GM12878 (cell line): ENCODE measurements around the gene F12. TPM values are rescaled to one million over a fixed set of nuclear protein-coding genes. Genes with fewer than 3 reads are reported as not detected.
"Not testable (repeated sequence)": the region's sequence is repeated elsewhere in the genome, so short reads cannot be mapped to it uniquely, and the experiment has no call there.

Experiments
- ATAC-seq: fragments of 200-7000 bp; cut with Tn5 transposase; 3 replicates; pipeline ENCODE4 v1.9.1; 2020; ENCODE audit warnings: mild to moderate bottlenecking, moderate library complexity
- BruUV-seq: library from RNA; stranded (reverse); fragments of 400-500 nt; replicated peaks from 2 replicates; lab custom pipeline; 2021; lab: Mats Ljungman, UMichigan
- CTCF ChIA-PET: fragments of 300-600 bp; sonication (Branson Sonifier 250); formaldehyde crosslinking; extraction: SDS; loops from one replicate; lab custom pipeline; 2021; ENCODE audit warnings: inconsistent platforms; lab: Yijun Ruan, JAX
- POLR2A ChIA-PET: fragments of 350-600 bp; formaldehyde crosslinking; extraction: SDS; loops from one replicate; lab custom pipeline; 2021; ENCODE audit warnings: inconsistent platforms; lab: Charles Lee
- RAD21 ChIA-PET: fragments of 300-600 bp; sonication (Branson Sonifier 250); formaldehyde crosslinking; loops from one replicate; lab custom pipeline; 2023; ENCODE audit warnings: antibody characterized with exemption; ENCODE audit not compliant: unreplicated experiment; lab: Charles Lee
- SMC1A ChIA-PET: fragments of 300-600 bp; sonication (Branson Sonifier 250); formaldehyde crosslinking; loops from one replicate; lab custom pipeline; 2023; ENCODE audit not compliant: unreplicated experiment, uncharacterized antibody; lab: Charles Lee
- DNase-seq: peaks from one replicate; pipeline ENCODE4 v3.0.0-alpha.2; 2011; ENCODE audit warnings: low read depth, low spot score
- FAIRE-seq: peaks from 3 replicates; lab custom pipeline; 2011; peaks lifted over from hg19 to GRCh38; lab: Jason Lieb, UNC
- H2AFZ ChIP-seq: 2 replicates; pipeline ENCODE4 v1.6.0; 2011; ENCODE audit warnings: low read depth, low read length, control low read depth; ENCODE audit not compliant: control insufficient read depth
- H3K27ac ChIP-seq: 2 replicates; pipeline ENCODE4 v1.5.1; 2011; ENCODE audit warnings: control low read depth; ENCODE audit not compliant: control insufficient read depth, insufficient read depth
- H3K27me3 ChIP-seq, 2 experiments: replicated peaks in 1 of 2; 2 replicates each; pipeline versions ENCODE4 v1.6.0 to v1.6.1; 2011; ENCODE audit warnings: low read length in 1 of 2; ENCODE audit not compliant: control insufficient read depth in 2 of 2, insufficient read depth in 2 of 2
- H3K36me3 ChIP-seq, 2 experiments: 2 replicates each; pipeline ENCODE4 v1.5.1; 2011; ENCODE audit warnings: low read length in 1 of 2; ENCODE audit not compliant: control insufficient read depth in 2 of 2, insufficient read depth in 2 of 2
- H3K4me1 ChIP-seq: 2 replicates; pipeline ENCODE4 v1.6.1; 2011; ENCODE audit warnings: mild to moderate bottlenecking, low read length, moderate library complexity, mixed read lengths; ENCODE audit not compliant: control insufficient read depth, insufficient read depth
- H3K4me2 ChIP-seq: 2 replicates; pipeline ENCODE4 v1.6.0; 2011; ENCODE audit warnings: control low read depth; ENCODE audit not compliant: control insufficient read depth, insufficient read depth
- H3K4me3 ChIP-seq: fragments of 200-600 bp; sonication (generic); 2 replicates; pipeline ENCODE4 v1.5.1; 2016
- H3K79me2 ChIP-seq: 2 replicates; pipeline ENCODE4 v1.6.0; 2011; ENCODE audit warnings: low read length; ENCODE audit not compliant: control insufficient read depth, insufficient read depth
- H3K9ac ChIP-seq: 2 replicates; pipeline ENCODE4 v1.8.0; 2011; ENCODE audit warnings: low read length, control low read depth, mixed read lengths; ENCODE audit not compliant: control insufficient read depth, insufficient read depth
- H3K9me3 ChIP-seq: replicated peaks from 3 replicates; pipeline ENCODE4 v1.5.1; 2011; ENCODE audit warnings: mild to moderate bottlenecking, low read length; ENCODE audit not compliant: control insufficient read depth, insufficient read depth
- H4K20me1 ChIP-seq: 2 replicates; pipeline ENCODE4 v1.6.0; 2011; ENCODE audit not compliant: control insufficient read depth, insufficient read depth
- CEBPB ChIP-seq, 2 experiments: fragments of 150-350 bp in 1 of 2; IDR thresholded peaks; 2 replicates each; pipeline ENCODE4 v1.6.1; 2012 to 2014; ENCODE audit warnings: low read depth in 2 of 2, low read length in 2 of 2, borderline replicate concordance in 1 of 2, inconsistent platforms in 1 of 2
- CHD2 ChIP-seq: IDR thresholded peaks from 2 replicates; pipeline ENCODE4 v1.6.1; 2011; ENCODE audit warnings: low read depth, low read length, improper control_type of control experiment, borderline replicate concordance
- EED ChIP-seq: sonication (generic); IDR thresholded peaks from 2 replicates; pipeline ENCODE4 v1.6.1; 2016; ENCODE audit warnings: antibody characterized with exemption, low read depth
- PAX5 ChIP-seq: IDR thresholded peaks from 2 replicates; pipeline ENCODE4 v1.6.1; 2011; ENCODE audit warnings: low read depth, low read length, borderline replicate concordance
- PAX8 ChIP-seq: fragments of 450-650 bp; IDR thresholded peaks from 2 replicates; pipeline ENCODE4 v1.6.1; 2017; ENCODE audit warnings: mild to moderate bottlenecking, moderate library complexity
- TCF12 ChIP-seq: IDR thresholded peaks from 2 replicates; pipeline ENCODE4 v1.6.1; 2011; ENCODE audit warnings: low read depth, mild to moderate bottlenecking, low read length
- ZNF217 ChIP-seq: fragments of 450-650 bp; IDR thresholded peaks from 2 replicates; pipeline ENCODE4 v1.6.1; 2017; ENCODE audit warnings: antibody characterized with exemption, mild to moderate bottlenecking
- WGBS: methylation state at CpG from one replicate; pipeline ENCODE4 v1.1.6; 2016; ENCODE audit warnings: low lambda C conversion rate; ENCODE audit not compliant: insufficient replicate concordance, insufficient coverage; ENCODE audit errors: missing lambda C conversion rate; 5-methylcytosine and 5-hydroxymethylcytosine counted together
- in situ Hi-C: fragments of 300-500 bp; cut with MboI; formaldehyde crosslinking; loops from 9 replicates; pipeline ENCODE4 v1.14.3; 2018; ENCODE audit warnings: mixed read lengths
- intact Hi-C: fragments of 100-400 bp; cut with micrococcal nuclease; formaldehyde crosslinking; loops from one replicate; pipeline ENCODE4 v1.14.2; 2022; ENCODE audit not compliant: unreplicated experiment
- polyA plus RNA-seq, 11 experiments: library from polyadenylated mRNA; depleted of rRNA in 4 of 11; unstranded in 6 of 11; stranded (reverse) in 5 of 11; fragments of >200 nt; fragmentation: Nextera tagmentation in 4 of 11; fragmentation: Illumina TruSeq in 1 of 11; extraction: Ambion mirVana in 4 of 11; extraction: Trizol in 1 of 11; gene quantifications; 1 replicate in 1 of 11; 2 replicates in 10 of 11; pipeline versions ENCODE4 v1.2.1 to v1.2.3, GENCODE V29; 2011 to 2016; ENCODE audit warnings: inconsistent platforms in 2 of 11, missing spikeins in 2 of 11, low read depth in 1 of 11
- total RNA-seq, 4 experiments: library from RNA; depleted of rRNA in 3 of 4; stranded (reverse); fragments of >200 nt in 3 of 4; fragmentation: Illumina TruSeq in 1 of 4; extraction: Trizol in 1 of 4; gene quantifications; 2 replicates each; pipeline versions ENCODE4 v1.2.1 to v1.2.3, GENCODE V29; 2013 to 2021
- TF ChIP-seq, protein P1 (sequence below), 3 experiments: IDR thresholded peaks in 2 of 3; conservative IDR thresholded peaks in 1 of 3; 2 replicates each; pipeline ENCODE4 v1.5.1; 2011; ENCODE audit warnings: low read depth in 3 of 3, low read length in 3 of 3, mild to moderate bottlenecking in 3 of 3, control low read depth in 2 of 3, moderate library complexity in 2 of 3, inconsistent platforms in 1 of 3, mixed read lengths in 1 of 3; ENCODE audit not compliant: control insufficient read depth in 2 of 3, insufficient read depth in 1 of 3; ENCODE audit errors: extremely low read depth in 1 of 3

The F12 gene
- total and polyA plus RNA-seq, 10 of the 15 experiments (the other 5 are each of a cell fraction or from before 2014, with no cell fraction given) = 0.25 to 11.3 (median 5.5) TPM

DNA sequence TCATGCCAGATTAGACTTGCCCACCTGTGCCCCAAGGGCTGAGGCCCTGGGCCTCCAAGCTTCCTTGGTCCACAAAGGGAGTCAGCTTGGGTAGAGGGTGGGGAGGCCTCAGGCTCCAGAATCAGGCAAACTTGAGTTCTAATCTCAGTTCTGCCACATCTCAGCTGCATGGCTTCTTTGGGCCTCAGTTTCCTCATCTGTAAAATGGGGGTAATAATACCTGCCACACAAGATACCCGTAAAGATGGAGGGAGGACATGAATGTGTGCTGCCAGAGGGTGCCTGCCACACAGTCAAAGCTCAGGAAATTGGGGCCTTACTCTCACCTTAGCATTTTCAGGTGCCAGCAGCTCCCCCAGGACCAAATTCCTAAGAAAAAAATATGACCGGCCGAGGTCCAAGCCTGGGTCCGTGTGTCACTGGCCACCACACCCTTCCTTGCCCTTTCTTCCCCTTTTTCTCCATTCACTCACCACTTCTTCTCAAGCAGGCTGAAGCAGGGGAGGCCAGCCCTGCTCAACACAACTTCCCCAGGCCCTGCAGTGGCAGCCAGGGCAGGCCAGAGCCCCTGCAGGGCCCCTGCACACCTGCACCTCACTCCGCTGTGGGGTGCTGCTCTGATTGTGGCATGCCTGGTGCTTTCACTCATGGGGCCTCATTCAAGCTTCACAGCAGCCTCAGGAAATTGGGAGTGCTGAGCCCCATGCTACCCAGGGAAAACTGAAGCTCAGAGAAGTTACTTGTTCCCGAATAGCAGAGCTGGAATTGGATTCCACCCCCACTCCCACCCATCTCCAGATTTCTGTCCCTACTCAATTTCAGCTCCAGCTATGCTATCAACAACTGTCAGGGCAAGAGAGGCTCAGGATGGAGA is 47.7 kb downstream of the F12 start:
- no peaks in the 10 kb centered on the region for H3K9me3 ChIP-seq
- ChIA-PET CTCF (interaction anchor here (0.6 to 4.4 kb wide), 18 partner anchors 8 to 247 kb away, joined by 3 to 33 read pairs (median 4); partner anchors contain the start of gene LMAN2), SMC1A (interaction anchor here (1.1 to 2.2 kb wide), 12 partner anchors 8 to 250 kb away, joined by 3 to 11 read pairs (median 5); partner anchors contain the start of gene LMAN2), POLR2A (interaction anchor here (0.6 to 2.7 kb wide), 11 partner anchors 10 to 804 kb away, joined by 3 to 22 read pairs (median 4); partner anchors contain the start of genes GRK6 and LMAN2), RAD21 (interaction anchor here (0.8 to 3.7 kb wide), 11 partner anchors 8 to 248 kb away, joined by 3 to 29 read pairs (median 7); partner anchors contain the start of gene LMAN2)
- peak overlapping the region; percentile 91 for H3K27ac ChIP-seq
- peak overlapping the region; percentile 63 for H3K4me3 ChIP-seq
- in situ Hi-C loops = no loop called here
- TF ChIP-seq EED (peak; percentile 43; the same call in 1 of the 2 replicates), PAX5 (0 out of 2 replicates have a peak, but pooled peaks have one; percentile 7), TCF12 (0 out of 2 replicates have a peak, but pooled peaks have one; percentile 28), ZNF217 (no peak), PAX8 (no peak), CHD2 (no peak), CEBPB (IDR thresholded peaks at IDR 0.05; ENCODE audit: borderline replicate concordance in 1 of 2, low read depth in 2 of 2, low read length in 2 of 2) (no peak)
- TF ChIP-seq, protein P1, sequence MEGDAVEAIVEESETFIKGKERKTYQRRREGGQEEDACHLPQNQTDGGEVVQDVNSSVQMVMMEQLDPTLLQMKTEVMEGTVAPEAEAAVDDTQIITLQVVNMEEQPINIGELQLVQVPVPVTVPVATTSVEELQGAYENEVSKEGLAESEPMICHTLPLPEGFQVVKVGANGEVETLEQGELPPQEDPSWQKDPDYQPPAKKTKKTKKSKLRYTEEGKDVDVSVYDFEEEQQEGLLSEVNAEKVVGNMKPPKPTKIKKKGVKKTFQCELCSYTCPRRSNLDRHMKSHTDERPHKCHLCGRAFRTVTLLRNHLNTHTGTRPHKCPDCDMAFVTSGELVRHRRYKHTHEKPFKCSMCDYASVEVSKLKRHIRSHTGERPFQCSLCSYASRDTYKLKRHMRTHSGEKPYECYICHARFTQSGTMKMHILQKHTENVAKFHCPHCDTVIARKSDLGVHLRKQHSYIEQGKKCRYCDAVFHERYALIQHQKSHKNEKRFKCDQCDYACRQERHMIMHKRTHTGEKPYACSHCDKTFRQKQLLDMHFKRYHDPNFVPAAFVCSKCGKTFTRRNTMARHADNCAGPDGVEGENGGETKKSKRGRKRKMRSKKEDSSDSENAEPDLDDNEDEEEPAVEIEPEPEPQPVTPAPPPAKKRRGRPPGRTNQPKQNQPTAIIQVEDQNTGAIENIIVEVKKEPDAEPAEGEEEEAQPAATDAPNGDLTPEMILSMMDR (IDR thresholded peaks at IDR 0.05 in 2 of 3, conservative IDR thresholded peaks at IDR 0.05 in 1 of 3; ENCODE audit: control insufficient read depth in 2 of 3, extremely low read depth in 1 of 3, insufficient read depth in 1 of 3, low read depth in 3 of 3, low read length in 3 of 3) = peak in 2 of 3 experiments; percentile 23 to 28; a peak in 1 of 6 replicates
- peak; percentile 36 for ATAC-seq
- peak overlapping the region; percentile 93 for H3K4me2 ChIP-seq
- H3K27me3 ChIP-seq = no peaks in the 10 kb centered on the region
- H3K36me3 ChIP-seq = no peaks in the 10 kb centered on the region; a peak in 1 of 4 replicates
- H3K9ac ChIP-seq = peak overlapping the region; percentile 60; the same call in 1 of the 2 replicates
- H2AFZ ChIP-seq = no peak overlapping the region
- peaks cover 70% of the 10 kb centered on the region for H3K79me2 ChIP-seq
- no peak for DNase-seq
- WGBS = 51% methylated on average over 6 of the region's 6 CpGs
- no peaks in the 10 kb centered on the region for H4K20me1 ChIP-seq
- intact Hi-C loops = loop anchor here (5.0 kb wide), 1 partner anchor 49 kb away; the partner anchor contains the start of gene MXD3
- peak; percentile 78 for FAIRE-seq
- peaks cover 69% of the 10 kb centered on the region for H3K4me1 ChIP-seq
- BruUV-seq = no TSS peak

DNA sequence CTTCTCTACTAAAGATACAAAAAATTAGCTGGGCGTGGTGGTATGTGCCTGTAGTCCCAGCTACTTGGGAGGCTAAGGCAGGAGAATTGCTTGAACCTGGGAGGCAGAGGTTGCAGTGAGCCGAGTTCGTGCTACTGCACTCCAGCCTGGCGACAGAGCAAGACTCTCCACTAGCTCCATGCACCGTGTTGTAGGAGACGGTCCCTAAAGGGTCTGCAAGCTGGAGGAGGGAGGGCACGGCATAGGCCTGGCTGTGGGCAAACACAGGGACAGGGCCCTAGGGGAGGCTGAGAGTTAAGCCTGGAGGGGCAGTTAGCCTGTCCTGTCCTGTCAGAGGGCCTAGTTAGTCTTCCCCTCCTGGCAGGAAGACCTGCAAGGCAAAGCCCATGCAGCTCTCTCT is 48.6 kb downstream of the F12 start:
- in situ Hi-C loops, H3K27me3 ChIP-seq, H2AFZ ChIP-seq, H3K36me3 ChIP-seq, DNase-seq, BruUV-seq, H3K9me3 ChIP-seq, ATAC-seq, FAIRE-seq, H4K20me1 ChIP-seq: not testable (repeated sequence)
- ChIA-PET POLR2A (interaction anchor here (0.6 to 2.7 kb wide), 7 partner anchors 9 to 803 kb away, joined by 3 to 22 read pairs (median 4); partner anchors contain the start of genes GRK6 and LMAN2), SMC1A (interaction anchor here (1.2 to 3.9 kb wide), 7 partner anchors 8 to 51 kb away, joined by 4 to 19 read pairs (median 5); partner anchors contain the start of gene LMAN2), RAD21 (interaction anchor here (0.8 to 3.7 kb wide), 9 partner anchors 7 to 69 kb away, joined by 3 to 29 read pairs (median 7); partner anchors contain the start of gene LMAN2), CTCF (interaction anchor here (0.6 to 4.4 kb wide), 16 partner anchors 8 to 140 kb away, joined by 3 to 33 read pairs (median 5); no protein-coding TSS in a partner anchor)
- peak overlapping the region; percentile 91 for H3K27ac ChIP-seq
- peak overlapping the region; percentile 60; the same call in 1 of the 2 replicates for H3K9ac ChIP-seq
- peak overlapping the region; percentile 93 for H3K4me2 ChIP-seq
- H3K4me1 ChIP-seq = peaks cover 73% of the 10 kb centered on the region
- intact Hi-C loops = loop anchor here (5.0 kb wide), 1 partner anchor 48 kb away; the partner anchor contains the start of gene MXD3
- peak overlapping the region; percentile 63; the same call in 1 of the 2 replicates for H3K4me3 ChIP-seq
- peaks cover 70% of the 10 kb centered on the region for H3K79me2 ChIP-seq
- WGBS = 95% methylated on average over 7 of the region's 7 CpGs
